HepG2 (cell line): Measurements from ENCODE around the gene ZNF483. TPM values are rescaled to one million over a fixed set of nuclear protein-coding genes. Genes with fewer than 3 reads are reported as not detected.

Experiments used
- CAMTA2 ChIP-seq: sonication (generic); formaldehyde crosslinking; IDR thresholded peaks from 2 replicates; pipeline ENCODE4 v1.4.0; 2020; ENCODE audit warnings: mild to moderate bottlenecking, missing genetic modification reagents, borderline replicate concordance
- CENPBD1 ChIP-seq: sonication (generic); formaldehyde crosslinking; IDR thresholded peaks from 2 replicates; pipeline ENCODE4 v1.8.0; 2022; ENCODE audit warnings: missing genetic modification reagents, low read depth, mild to moderate bottlenecking, borderline replicate concordance
- CREB1 ChIP-seq, 2 experiments: fragments of 450-650 bp in 1 of 2; IDR thresholded peaks; 2 replicates each; pipeline ENCODE4 v1.6.1; 2016 to 2017; ENCODE audit warnings: control low read depth in 1 of 2, mild to moderate bottlenecking in 1 of 2, missing compliant biosample characterization in 1 of 2, missing genetic modification characterization in 1 of 2
- HDAC2 ChIP-seq: sonication (generic); formaldehyde crosslinking; IDR thresholded peaks from 2 replicates; pipeline ENCODE4 v1.4.0; 2020; ENCODE audit warnings: missing genetic modification reagents
- MYC ChIP-seq: sonication (generic); formaldehyde crosslinking; IDR thresholded peaks from 2 replicates; pipeline ENCODE4 v1.9.0; 2021; ENCODE audit warnings: missing genetic modification reagents, borderline replicate concordance
- NAIF1 ChIP-seq: sonication (generic); formaldehyde crosslinking; IDR thresholded peaks from 2 replicates; pipeline ENCODE4 v1.5.0; 2020; ENCODE audit warnings: mild to moderate bottlenecking, missing genetic modification reagents, borderline replicate concordance
- NFE2L2 ChIP-seq: fragments of 150-350 bp; IDR thresholded peaks from 2 replicates; pipeline ENCODE4 v1.6.1; 2014; ENCODE audit warnings: low read length
- NR0B2 ChIP-seq: sonication (generic); formaldehyde crosslinking; IDR thresholded peaks from 2 replicates; pipeline ENCODE4 v1.4.0; 2020; ENCODE audit warnings: mild to moderate bottlenecking, missing genetic modification reagents
- PHF21A ChIP-seq: sonication (generic); formaldehyde crosslinking; IDR thresholded peaks from 2 replicates; pipeline ENCODE4 v1.5.0; 2020; ENCODE audit warnings: mild to moderate bottlenecking, missing genetic modification reagents
- PRDM10 ChIP-seq: sonication (generic); formaldehyde crosslinking; IDR thresholded peaks from 2 replicates; pipeline ENCODE4 v1.4.0; 2020; ENCODE audit warnings: low read depth, missing genetic modification reagents
- RBM39 ChIP-seq: fragments of 200-400 bp; formaldehyde crosslinking; IDR thresholded peaks from one replicate; pipeline ENCODE4 v1.6.1; 2018; ENCODE audit warnings: antibody characterized with exemption, mild to moderate bottlenecking, low read depth, low read length; ENCODE audit not compliant: poor library complexity, severe bottlenecking
- SOX6 ChIP-seq, 2 experiments: fragments of 450-650 bp in 1 of 2; sonication (generic) in 1 of 2; formaldehyde crosslinking in 1 of 2; IDR thresholded peaks; 2 replicates each; pipeline versions ENCODE4 v1.4.0 to v1.6.1; 2017 to 2020; ENCODE audit warnings: antibody characterized with exemption in 1 of 2, mild to moderate bottlenecking in 1 of 2, missing genetic modification reagents in 1 of 2
- SRY ChIP-seq: sonication (generic); formaldehyde crosslinking; IDR thresholded peaks from 2 replicates; pipeline ENCODE4 v1.8.0; 2022; ENCODE audit warnings: mild to moderate bottlenecking, missing genetic modification reagents
- TAF1 ChIP-seq: sonication (generic); formaldehyde crosslinking; IDR thresholded peaks from 2 replicates; pipeline ENCODE4 v1.4.0; 2020; ENCODE audit warnings: missing genetic modification reagents
- U2AF2 ChIP-seq: fragments of 200-400 bp; formaldehyde crosslinking; IDR thresholded peaks from 2 replicates; pipeline ENCODE4 v1.6.1; 2017; ENCODE audit warnings: low read depth, mild to moderate bottlenecking, low read length
- YEATS2 ChIP-seq: sonication (generic); formaldehyde crosslinking; IDR thresholded peaks from 2 replicates; pipeline ENCODE4 v1.4.0; 2020; ENCODE audit warnings: missing genetic modification reagents, borderline replicate concordance
- YEATS4 ChIP-seq: sonication (generic); formaldehyde crosslinking; IDR thresholded peaks from 2 replicates; pipeline ENCODE4 v1.4.0; 2020; ENCODE audit warnings: missing genetic modification reagents, borderline replicate concordance
- ZBTB3 ChIP-seq: sonication (generic); formaldehyde crosslinking; IDR thresholded peaks from 2 replicates; pipeline ENCODE4 v1.4.0; 2020; ENCODE audit warnings: low read depth, mild to moderate bottlenecking, moderate library complexity, missing genetic modification reagents, borderline replicate concordance
- ZBTB38 ChIP-seq: sonication (generic); formaldehyde crosslinking; IDR thresholded peaks from 2 replicates; pipeline ENCODE4 v1.5.1; 2020; ENCODE audit warnings: mild to moderate bottlenecking, missing genetic modification reagents
- ZEB1 ChIP-seq: IDR thresholded peaks from 2 replicates; pipeline ENCODE4 v1.6.1; 2012; ENCODE audit warnings: mild to moderate bottlenecking, low read depth, inconsistent platforms; ENCODE audit not compliant: insufficient replicate concordance
- ZNF564 ChIP-seq: sonication (generic); formaldehyde crosslinking; IDR thresholded peaks from 2 replicates; pipeline ENCODE4 v1.8.1; 2023; ENCODE audit warnings: mild to moderate bottlenecking, missing genetic modification reagents
- ZNF670 ChIP-seq: sonication (generic); formaldehyde crosslinking; IDR thresholded peaks from 2 replicates; pipeline ENCODE4 v1.8.0; 2022; ENCODE audit warnings: mild to moderate bottlenecking, missing genetic modification reagents, borderline replicate concordance
- ZNF766 ChIP-seq: sonication (generic); formaldehyde crosslinking; IDR thresholded peaks from 2 replicates; pipeline ENCODE4 v1.5.0; 2020; ENCODE audit warnings: missing genetic modification reagents, borderline replicate concordance
- ZSCAN22 ChIP-seq: sonication (generic); formaldehyde crosslinking; IDR thresholded peaks from 2 replicates; pipeline ENCODE4 v1.4.0; 2020; ENCODE audit warnings: mild to moderate bottlenecking, missing genetic modification reagents
- polyA plus RNA-seq, 8 experiments: library from polyadenylated mRNA; depleted of rRNA in 3 of 8; stranded (reverse) in 7 of 8; unstranded in 1 of 8; fragments of >200 nt; fragmentation: Illumina TruSeq in 4 of 8; extraction: Trizol in 4 of 8; gene quantifications; 2 replicates each; pipeline versions ENCODE4 v1.2.1 to v1.2.3, GENCODE V29; 2011 to 2016; ENCODE audit warnings: low read depth in 4 of 8, missing spikeins in 1 of 8, mixed read lengths in 1 of 8; ENCODE audit not compliant: insufficient read depth in 1 of 8
- total RNA-seq, 5 experiments: library from RNA; depleted of rRNA; stranded (reverse); fragments of >200 nt; fragmentation: Illumina TruSeq; extraction: Trizol; gene quantifications; 2 replicates each; pipeline ENCODE4 v1.2.3, GENCODE V29; 2016; ENCODE audit warnings: low read depth in 1 of 5

The ZNF483 gene
- total and polyA plus RNA-seq, 2 of the 13 experiments (the other 11 are each of a cell fraction or from before 2014, with no cell fraction given), result 2.0 to 9.5 TPM

GRCh38 chr9:111525056-111525977, at the start of gene ZNF483 (continued):
- TF ChIP-seq NFE2L2, result no peak
- TF ChIP-seq MYC (CRISPR knock-in tag), result peak; percentile 46; the same call in 1 of the 2 replicates
- TF ChIP-seq TAF1 (CRISPR knock-in tag), result peak; percentile 65; the same call in 1 of the 2 replicates
- peak; percentile 26; the same call in 1 of the 2 replicates for TF ChIP-seq ZBTB38 (CRISPR knock-in tag)
- TF ChIP-seq CENPBD1 (CRISPR knock-in tag), result no peak
- TF ChIP-seq U2AF2, result no peak
- peak; percentile 56 for TF ChIP-seq ZEB1
- TF ChIP-seq CAMTA2, result 0 out of 2 replicates have a peak, but pooled peaks have one; percentile 40
- TF ChIP-seq ZNF564 (CRISPR knock-in tag), result 0 out of 2 replicates have a peak, but pooled peaks have one; percentile 13
- TF ChIP-seq HDAC2 (CRISPR knock-in tag), result peak; percentile 43; the same call in 1 of the 2 replicates
- TF ChIP-seq ZBTB3 (CRISPR knock-in tag), result no peak
- TF ChIP-seq ZNF766 (CRISPR knock-in tag), result no peak
- no peak for TF ChIP-seq ZSCAN22 (CRISPR knock-in tag)
- TF ChIP-seq NR0B2 (CRISPR knock-in tag), result peak; percentile 53; the same call in 1 of the 2 replicates
- peak; percentile 29; the same call in 1 of the 2 replicates for TF ChIP-seq YEATS4 (CRISPR knock-in tag)
- TF ChIP-seq PHF21A (CRISPR knock-in tag), result peak; percentile 26; the same call in 1 of the 2 replicates
- no peak for TF ChIP-seq ZNF670 (CRISPR knock-in tag)
- peak; percentile 92 for TF ChIP-seq CREB1 (IDR thresholded peaks at IDR 0.05)
- TF ChIP-seq CREB1 (CRISPR knock-in tag; IDR thresholded peaks at IDR 0.05), result no peak
- peak; percentile 51 for TF ChIP-seq RBM39
- TF ChIP-seq SRY (CRISPR knock-in tag), result 0 out of 2 replicates have a peak, but pooled peaks have one; percentile 80
- no peak for TF ChIP-seq SOX6 (IDR thresholded peaks at IDR 0.05)
- peak; percentile 48 for TF ChIP-seq SOX6 (CRISPR knock-in tag; IDR thresholded peaks at IDR 0.05)
- peak; percentile 14; the same call in 1 of the 2 replicates for TF ChIP-seq PRDM10 (CRISPR knock-in tag)
- TF ChIP-seq NAIF1 (CRISPR knock-in tag), result peak; percentile 75; the same call in 1 of the 2 replicates
- peak; percentile 84 for TF ChIP-seq YEATS2
